Adrenal gland (tissue), 12 donors: ENCODE measurements around the gene RBM23. TPM values are rescaled to one million over a fixed set of nuclear protein-coding genes. Genes with fewer than 3 reads are reported as not detected.
"Not testable (repeated sequence)": the region's sequence is repeated elsewhere in the genome, so short reads cannot be mapped to it uniquely, and the experiment has no call there.

Experiments used
- DNase-seq, 7 donors: peaks; one replicate each; pipeline ENCODE4 v3.0.0-alpha.2; 2019 to 2020
- H3K27ac ChIP-seq, 5 donors: fragments of 200-600 bp; sonication (generic) in 4 of 5; 1 replicate in 3 of 5; 2 replicates in 2 of 5; pipeline versions ENCODE4 v1.5.1 to v1.8.0; 2016 to 2020; ENCODE audit warnings: mild to moderate bottlenecking in 1 of 5
- H3K27me3 ChIP-seq: fragments of 200-600 bp; 2 replicates; pipeline ENCODE4 v1.8.0; 2021
- H3K36me3 ChIP-seq, 2 donors: fragments of 200-600 bp; replicated peaks in 1 of 2; 1 replicate in 1 of 2; 2 replicates in 1 of 2; pipeline versions ENCODE4 v1.5.1 to v1.8.0; 2018 to 2022
- H3K4me1 ChIP-seq, 2 donors: fragments of 200-600 bp; replicated peaks in 1 of 2; 1 replicate in 1 of 2; 2 replicates in 1 of 2; pipeline versions ENCODE4 v1.5.1 to v1.8.0; 2018 to 2021
- H3K4me3 ChIP-seq, 4 donors: fragments of 200-600 bp; sonication (generic) in 3 of 4; one replicate each; pipeline ENCODE4 v1.5.1; 2016 to 2018
- H3K9me3 ChIP-seq, 3 donors: fragments of 200-600 bp; sonication (generic) in 1 of 3; replicated peaks in 1 of 3; 1 replicate in 2 of 3; 2 replicates in 1 of 3; pipeline versions ENCODE4 v1.5.1 to v1.8.0; 2016 to 2021
- POLR2A ChIP-seq, 2 donors: fragments of 450-650 bp; IDR thresholded peaks; one replicate each; pipeline ENCODE4 v1.6.1; 2017; ENCODE audit warnings: antibody characterized with exemption in 2 of 2, mild to moderate bottlenecking in 2 of 2, moderate library complexity in 1 of 2
- WGBS, 4 donors: extraction: QIAGEN DNeasy Blood & Tissue Kit in 2 of 4; methylation state at CpG; one replicate each; pipeline versions ENCODE4 v1.1.5 to v1.1.7; 2013 to 2017; 5-methylcytosine and 5-hydroxymethylcytosine counted together
- intact Hi-C, 2 donors: fragments of 100-400 bp; cut with DNase I; formaldehyde crosslinking; loops; one replicate each; pipeline versions ENCODE4 v1.14.1 to v1.15.0; 2022 to 2023
- polyA plus RNA-seq, 3 donors: library from polyadenylated mRNA; stranded (reverse); fragments of 200-250 nt in 2 of 3; fragments of 350-450 nt in 1 of 3; fragmentation: Illumina TruSeq in 1 of 3; extraction: RNeasy Lipid Tissue Mini Kit (QIAGEN cat#74804) in 1 of 3; gene quantifications; one replicate each; pipeline ENCODE4 v1.2.3, GENCODE V29; 2013 to 2014
- total RNA-seq, 9 donors: library from RNA; depleted of rRNA in 4 of 9; stranded (reverse); fragments of >200 nt in 4 of 9; fragments of 120-200 nt in 1 of 9; fragmentation: NEBNext Ultra II Directional in 1 of 9; extraction: Animal tissue kit (Norgen Biotek cat#: 25700) in 1 of 9; gene quantifications; one replicate each; pipeline versions ENCODE4 v1.1.0 to v1.2.4, GENCODE V29; 2013 to 2023
- TF ChIP-seq, protein P1 (sequence below), 6 experiments: fragments of 450-650 bp in 4 of 6; fragments of 200-600 bp in 2 of 6; sonication (generic) in 1 of 6; IDR thresholded peaks; 1 replicate in 5 of 6; 2 replicates in 1 of 6; pipeline versions ENCODE4 v1.5.1 to v1.8.0; 2016 to 2021; ENCODE audit warnings: antibody characterized with exemption in 6 of 6, mild to moderate bottlenecking in 2 of 6, moderate library complexity in 1 of 6
- donor health status: healthy with polysubstance abuse.
- donor health status: Bipolar disorder and iron deficiency.
- donor health status: DM: yes; HTN: yes; CAD: no.
- donor health status: DM: no; HTN: no; CAD: no.
- donor health status: DM: no; HTN: no; CAD: no.
- donor health status: DM: yes; HTN: yes; CAD: no.

The RBM23 gene
- total and polyA plus RNA-seq, 12 donors: 39.5 to 1,877 (median 80.1) TPM

DNA sequence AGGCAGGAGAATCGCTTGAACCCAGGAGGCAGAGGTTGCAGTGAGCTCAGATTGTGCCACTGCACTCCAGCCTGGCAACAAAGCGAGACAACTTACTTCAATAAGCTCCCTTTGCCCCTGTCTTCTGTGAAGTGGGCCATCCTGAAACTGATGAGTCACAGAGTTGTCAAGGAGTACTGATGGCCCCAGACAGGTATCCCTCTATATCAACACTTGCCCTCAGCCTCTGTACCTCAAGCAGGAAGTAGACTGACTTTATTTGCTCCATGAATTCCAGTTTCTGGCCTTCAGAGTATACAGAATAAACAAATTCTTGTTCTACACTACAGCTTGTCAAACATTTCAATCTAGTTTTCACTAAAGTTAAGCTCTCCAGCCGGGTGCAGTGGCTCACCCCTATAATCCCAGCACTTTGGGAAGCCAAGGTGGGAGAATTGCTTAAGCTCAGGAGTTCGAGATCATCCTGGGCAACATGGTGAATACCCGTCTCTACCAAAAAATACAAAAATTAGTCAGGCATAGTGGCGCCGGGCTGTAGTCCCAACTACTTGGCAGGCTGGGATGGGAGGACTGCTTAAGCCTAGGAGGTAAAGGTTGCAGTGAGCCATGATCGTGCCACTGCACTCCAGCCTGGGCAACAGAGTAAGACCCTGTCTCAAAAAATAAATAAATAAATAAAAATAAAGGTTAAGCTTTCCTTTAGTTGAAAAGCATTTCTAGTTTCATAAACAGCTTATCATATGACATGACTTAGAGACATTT, 63.8 kb downstream of the RBM23 start:
- Histone ChIP-seq H3K4me3 (no peak overlapping the region), H3K36me3 (no peaks in the 10 kb centered on the region), H3K9me3 (no peaks in the 10 kb centered on the region), H3K27me3 (no peaks in the 10 kb centered on the region), H3K27ac (no peak overlapping the region), H3K4me1 (peaks cover 5 to 26% of the 10 kb centered on the region in 2 donors)
- DNase-seq: no peak
- 89 to 90% (median 89%) methylated on average over 6 to 8 of the region's 8 CpGs for WGBS, 4 donors
- no peak for TF ChIP-seq POLR2A (IDR thresholded peaks at IDR 0.05)
- TF ChIP-seq, protein P1, sequence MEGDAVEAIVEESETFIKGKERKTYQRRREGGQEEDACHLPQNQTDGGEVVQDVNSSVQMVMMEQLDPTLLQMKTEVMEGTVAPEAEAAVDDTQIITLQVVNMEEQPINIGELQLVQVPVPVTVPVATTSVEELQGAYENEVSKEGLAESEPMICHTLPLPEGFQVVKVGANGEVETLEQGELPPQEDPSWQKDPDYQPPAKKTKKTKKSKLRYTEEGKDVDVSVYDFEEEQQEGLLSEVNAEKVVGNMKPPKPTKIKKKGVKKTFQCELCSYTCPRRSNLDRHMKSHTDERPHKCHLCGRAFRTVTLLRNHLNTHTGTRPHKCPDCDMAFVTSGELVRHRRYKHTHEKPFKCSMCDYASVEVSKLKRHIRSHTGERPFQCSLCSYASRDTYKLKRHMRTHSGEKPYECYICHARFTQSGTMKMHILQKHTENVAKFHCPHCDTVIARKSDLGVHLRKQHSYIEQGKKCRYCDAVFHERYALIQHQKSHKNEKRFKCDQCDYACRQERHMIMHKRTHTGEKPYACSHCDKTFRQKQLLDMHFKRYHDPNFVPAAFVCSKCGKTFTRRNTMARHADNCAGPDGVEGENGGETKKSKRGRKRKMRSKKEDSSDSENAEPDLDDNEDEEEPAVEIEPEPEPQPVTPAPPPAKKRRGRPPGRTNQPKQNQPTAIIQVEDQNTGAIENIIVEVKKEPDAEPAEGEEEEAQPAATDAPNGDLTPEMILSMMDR (IDR thresholded peaks at IDR 0.05): no peak
- intact Hi-C loops: loop anchor here in 1 of 2 donors (5.0 to 10.0 kb wide), 3 partner anchors 33 to 303 kb away; no protein-coding TSS in a partner anchor

DNA sequence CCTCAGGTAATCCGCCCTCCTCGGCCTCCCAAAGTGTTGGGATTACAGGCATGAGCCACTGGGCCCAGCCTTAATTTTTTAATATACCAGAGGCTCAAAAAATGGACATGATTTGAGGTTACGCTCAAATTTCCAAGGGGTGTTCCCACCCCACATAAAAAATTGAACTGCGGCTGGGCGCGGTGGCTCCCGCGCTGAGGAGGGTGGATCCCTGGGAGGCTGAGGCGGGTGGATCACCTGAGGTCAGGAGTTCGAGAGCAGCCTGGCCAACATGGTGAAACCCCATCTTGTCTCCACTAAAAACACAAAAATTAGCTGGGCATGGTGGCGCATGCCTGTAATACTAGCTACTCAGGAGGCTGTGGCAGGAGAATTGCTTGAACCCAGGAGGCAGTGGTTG, 64.7 kb downstream of the RBM23 start:
- not testable (repeated sequence) for H3K4me3 ChIP-seq, DNase-seq, H3K27ac ChIP-seq, H3K9me3 ChIP-seq, H3K27me3 ChIP-seq, H3K36me3 ChIP-seq
- peaks cover 5 to 33% of the 10 kb centered on the region in 2 donors for H3K4me1 ChIP-seq
- intact Hi-C loops: loop anchor here in 1 of 2 donors (5.0 to 10.0 kb wide), 2 partner anchors 79 to 302 kb away; no protein-coding TSS in a partner anchor
- WGBS, 4 donors: 92 to 98% (median 93%) methylated on average over 6 to 11 of the region's 11 CpGs

DNA sequence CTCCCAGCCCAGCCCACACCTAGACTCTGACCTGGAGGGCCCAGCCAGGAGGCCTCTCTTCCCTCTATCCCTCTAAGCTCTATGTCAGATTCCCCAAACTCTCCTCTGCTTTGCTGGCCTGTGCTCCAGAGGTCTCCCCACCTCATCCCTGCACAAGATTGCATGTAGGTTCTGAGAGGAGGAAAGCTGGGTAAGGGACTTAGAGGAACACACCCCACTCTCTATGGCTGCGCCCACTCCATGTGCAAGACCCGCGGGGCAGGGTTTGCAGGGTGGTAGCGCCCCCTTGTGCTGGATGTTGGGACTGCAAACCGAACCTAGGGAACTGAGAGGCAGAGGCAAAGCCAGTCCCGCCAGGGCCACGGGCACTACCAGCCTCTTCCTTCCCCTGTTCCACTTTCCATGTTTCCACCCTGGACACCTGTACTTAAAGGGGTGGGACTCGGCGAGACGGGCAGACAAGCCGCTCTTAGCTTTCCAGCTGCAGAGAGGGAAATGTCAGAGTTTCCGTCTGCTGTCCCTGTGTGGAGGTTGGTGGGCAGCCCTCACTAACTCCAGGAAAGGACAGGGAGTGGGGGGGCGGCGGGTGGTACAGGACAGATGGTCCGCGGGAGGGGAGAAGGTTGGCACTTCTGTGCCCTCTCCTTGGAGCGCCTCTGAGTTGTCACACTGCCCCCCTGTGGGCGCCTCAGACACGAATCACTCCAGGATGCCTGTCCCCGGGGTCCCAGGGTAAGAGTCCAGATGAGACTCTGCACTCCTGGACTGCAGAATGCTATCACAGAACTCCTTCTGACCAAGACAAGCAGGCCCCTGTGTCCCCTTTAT, 65.8 kb downstream of the RBM23 start:
- Histone ChIP-seq H3K27me3 (no peaks in the 10 kb centered on the region), H3K27ac (peak overlapping the region in 1 of 5 donors; percentile 10), H3K9me3 (no peaks in the 10 kb centered on the region), H3K4me3 (peak overlapping the region in 2 of 4 donors; percentile 35 to 47), H3K4me1 (peaks cover 5 to 38% of the 10 kb centered on the region in 2 donors), H3K36me3 (no peaks in the 10 kb centered on the region)
- WGBS, 4 donors: 0 to 2% (median 1%) methylated on average over 11 to 20 of the region's 20 CpGs
- TF ChIP-seq, protein P1 (IDR thresholded peaks at IDR 0.05): peak; percentile 89 to 99 (median 94)
- no peak for TF ChIP-seq POLR2A (IDR thresholded peaks at IDR 0.05)
- intact Hi-C loops: loop anchor here (2.0 to 10.0 kb wide), 3 partner anchors 26 to 301 kb away; no protein-coding TSS in a partner anchor
- DNase-seq: peak; percentile 81 to 95 (median 89)

DNA sequence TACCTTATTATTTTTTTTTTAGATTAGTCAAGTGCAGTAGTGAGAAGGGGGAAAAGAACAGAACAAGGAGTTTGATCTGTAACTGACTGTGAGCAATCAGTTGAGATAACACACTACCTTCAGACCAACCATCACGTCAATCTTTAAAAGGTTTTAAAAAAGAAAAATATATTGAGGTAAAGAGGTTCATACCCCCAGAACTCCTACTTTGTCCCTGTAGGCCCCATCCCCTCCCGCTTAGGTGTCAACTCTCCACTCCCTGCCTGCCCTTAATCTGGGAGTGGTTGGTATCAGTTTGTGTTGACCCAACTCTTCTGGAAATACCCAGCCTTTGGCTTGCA, 66.4 kb downstream of the RBM23 start:
- intact Hi-C loops: loop anchor here (2.0 to 10.0 kb wide), 3 partner anchors 26 to 300 kb away; no protein-coding TSS in a partner anchor
- no peak for DNase-seq
- no peaks in the 10 kb centered on the region for H3K36me3 ChIP-seq
- no peak for TF ChIP-seq POLR2A (IDR thresholded peaks at IDR 0.05)
- TF ChIP-seq, protein P1 (IDR thresholded peaks at IDR 0.05): no peak
- no peak overlapping the region for H3K4me3 ChIP-seq
- H3K27me3 ChIP-seq: no peaks in the 10 kb centered on the region
- H3K9me3 ChIP-seq: no peaks in the 10 kb centered on the region
- H3K27ac ChIP-seq: no peak overlapping the region
- WGBS, 4 donors: 63 to 74% (median 67%) methylated on average over 2 of the region's 2 CpGs
- H3K4me1 ChIP-seq: peaks cover 5 to 44% of the 10 kb centered on the region in 2 donors

DNA sequence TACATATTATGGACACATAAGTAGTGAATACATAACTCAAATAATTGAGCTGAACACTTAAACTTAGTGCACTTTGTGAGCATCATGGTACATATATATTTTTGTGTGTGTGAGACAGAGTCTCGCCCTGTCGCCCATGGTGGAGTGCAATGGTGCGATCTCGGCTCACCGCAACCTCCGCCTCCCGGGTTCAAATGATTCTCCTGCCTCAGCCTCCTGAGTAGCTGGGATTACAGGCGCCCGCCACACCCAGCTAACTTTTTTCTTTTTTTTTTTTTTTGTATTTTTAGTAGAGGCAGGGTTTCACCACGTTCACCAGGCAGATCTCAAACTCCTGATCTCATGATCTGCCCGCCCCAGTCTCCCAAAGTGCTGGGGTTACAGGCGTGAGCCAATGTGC, 66.8 kb downstream of the RBM23 start:
- H3K4me1 ChIP-seq: peaks cover 5 to 45% of the 10 kb centered on the region in 2 donors
- H3K4me3 ChIP-seq, H3K36me3 ChIP-seq, H3K9me3 ChIP-seq, DNase-seq, H3K27me3 ChIP-seq: not testable (repeated sequence)
- 79 to 82% (median 81%) methylated on average over 8 to 12 of the region's 12 CpGs for WGBS, 4 donors
- peak overlapping the region in 1 of 5 donors; percentile 76 for H3K27ac ChIP-seq
- intact Hi-C loops: loop anchor here (2.0 to 10.0 kb wide), 3 partner anchors 25 to 300 kb away; no protein-coding TSS in a partner anchor
